NCI-H2029 (cell line): Measurements from ENCODE around the gene SYMPK.
"Not testable (repeated sequence)": the region's sequence is repeated elsewhere in the genome, so short reads cannot be mapped to it uniquely, and the experiment has no call there.

Experiments used
- DNase-seq: peaks from one replicate; lab custom pipeline; 2025; lab: John Stamatoyannopoulos, UW

SYMPK gene

DNA sequence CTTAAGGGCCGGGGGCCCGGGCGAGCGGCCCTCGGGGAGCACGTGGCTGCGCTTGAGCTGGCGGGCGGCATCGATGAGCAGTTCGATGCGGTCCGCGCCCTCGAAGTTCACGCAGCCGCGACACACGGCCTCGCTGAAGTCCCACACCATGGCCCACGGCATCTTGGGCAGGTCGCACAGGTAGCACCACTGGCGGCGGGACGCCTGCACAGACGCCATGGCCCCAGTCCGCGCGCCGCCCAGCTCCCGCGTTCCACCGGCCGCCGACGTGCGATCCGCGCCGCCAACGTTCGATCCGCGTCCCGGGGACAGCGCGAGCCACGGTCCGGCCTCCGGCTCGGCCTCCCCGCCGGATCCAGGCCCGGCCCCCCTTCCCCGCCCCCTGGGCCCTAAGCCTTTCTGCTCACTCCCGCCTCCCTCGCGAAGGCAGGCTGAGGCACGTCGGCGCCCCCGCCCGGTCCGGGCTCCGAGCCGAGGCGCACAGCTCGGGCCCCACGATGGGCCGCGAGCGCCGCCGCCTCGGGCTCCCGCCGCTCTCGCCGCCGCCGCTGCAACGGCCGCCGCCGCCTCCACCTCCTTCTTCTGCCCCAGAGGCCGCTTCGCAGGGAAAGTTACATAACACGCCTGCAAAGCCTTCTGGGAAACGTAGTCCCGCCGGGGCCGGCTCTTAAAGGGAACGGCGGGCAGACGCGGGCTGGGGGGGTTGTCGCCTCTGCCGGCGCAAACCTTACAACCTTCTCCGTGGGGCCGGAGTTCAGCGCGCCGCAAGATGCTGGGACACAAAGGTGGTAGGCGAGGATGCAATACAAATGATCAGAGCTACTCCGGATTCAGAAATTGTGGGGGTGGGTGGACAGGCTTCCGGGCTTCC lies 22.8 kb upstream of the SYMPK start, which contains the start of gene IRF2BP1:
Gene IRF2BP1 (minus strand): TSS at position 586 of the 871 bp plus-strand sequence. CDS start 367 bp downstream, at position 219.
- DNase-seq: peak; percentile 92

- no peak for DNase-seq
Measured at GRCh38 chr19:45884682-45885555, 22.0 kb upstream of the SYMPK start.

DNA sequence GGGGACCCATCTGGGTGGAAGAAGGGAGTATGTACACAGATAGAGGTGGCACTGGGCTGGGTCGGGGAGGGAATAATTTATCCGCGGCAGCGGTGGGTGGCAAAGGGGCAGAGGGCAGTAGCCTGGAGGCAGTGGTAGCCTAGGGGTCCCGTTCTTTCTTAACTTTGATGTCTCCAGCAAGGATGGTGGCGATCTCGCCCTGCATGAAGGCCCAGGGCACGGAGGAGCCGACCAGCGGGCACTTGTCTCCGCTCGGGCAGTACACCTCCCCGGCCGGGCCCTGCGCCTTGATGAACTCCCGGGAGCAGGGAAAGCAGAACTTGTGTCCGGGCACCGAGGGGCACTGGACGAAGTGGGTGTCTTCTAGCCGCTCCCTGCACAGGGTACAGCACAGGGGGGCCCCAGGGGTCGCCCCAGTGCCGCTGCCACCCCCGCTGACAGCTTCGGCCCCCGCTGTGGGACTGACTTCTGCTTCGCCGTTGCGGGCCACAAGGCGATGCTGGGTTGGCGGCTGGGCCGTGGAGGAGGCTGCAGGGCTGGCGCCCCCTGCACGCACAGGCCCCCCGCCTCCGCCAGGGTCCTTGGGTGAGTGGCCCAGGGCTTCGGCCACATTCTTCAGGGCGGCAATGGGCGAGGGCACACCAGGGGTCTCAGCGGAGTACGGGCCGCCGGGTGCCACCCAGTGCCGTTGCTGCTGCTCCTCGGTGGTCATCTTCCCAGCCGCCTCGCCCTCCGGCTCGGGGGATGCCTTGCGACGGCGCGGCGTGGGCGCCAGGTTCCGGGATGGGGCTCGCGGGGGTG lies 21.1 kb upstream of the SYMPK start:
- DNase-seq: no peak

GRCh38 chr19:45883586-45883880 lies 20.6 kb upstream of the SYMPK start:
- no peak for DNase-seq

DNA sequence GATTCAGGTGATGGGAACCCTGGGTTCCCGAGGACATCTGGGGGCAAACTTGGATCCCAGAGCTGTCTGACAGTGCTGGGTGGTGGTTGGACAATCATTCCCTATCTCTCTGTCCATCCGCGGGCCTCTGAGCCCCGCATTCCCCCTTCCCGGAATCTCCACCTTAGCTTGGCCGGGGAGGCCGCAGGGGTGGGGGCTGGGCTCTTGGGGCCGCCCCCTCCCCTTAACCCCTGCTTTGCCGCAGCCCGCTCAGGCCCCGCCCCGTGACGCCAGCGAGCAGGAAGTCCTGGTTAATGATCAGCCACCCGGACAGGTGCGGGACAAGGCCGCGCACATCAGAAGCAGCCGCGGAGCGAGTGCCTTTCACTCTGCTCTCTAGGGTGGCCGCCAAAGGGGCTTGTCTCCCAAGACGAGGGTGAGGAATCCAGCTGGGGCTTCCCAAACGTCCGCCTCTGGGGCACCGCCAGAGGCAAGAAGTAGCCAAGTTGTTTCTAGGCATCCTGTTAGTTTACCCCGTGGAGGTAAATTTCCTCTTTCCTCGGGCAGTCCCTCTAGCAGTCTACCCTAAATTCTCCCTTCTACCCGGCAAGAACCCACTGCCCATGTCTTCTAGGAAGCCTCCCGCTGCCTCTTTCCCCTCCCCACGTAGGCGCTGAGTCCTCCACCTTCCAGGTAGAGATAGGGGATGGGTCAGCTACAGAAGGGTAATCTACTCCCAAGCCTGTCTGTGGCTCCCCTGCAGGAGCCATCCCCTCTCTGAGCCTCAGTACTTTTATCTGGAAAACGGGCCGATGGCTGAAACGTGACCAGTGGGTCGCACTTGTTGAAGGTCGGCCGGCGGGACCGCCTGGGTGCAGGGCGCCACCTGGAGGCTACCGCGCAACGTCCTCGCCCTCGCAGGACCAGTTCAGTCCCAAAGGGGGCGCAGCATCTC lies 20.0 kb upstream of the SYMPK start:
- DNase-seq: peak; percentile 82

- DNase-seq: no peak
Measured at GRCh38 chr19:45881909-45882528, 19.1 kb upstream of the SYMPK start.

GRCh38 chr19:45881082-45881908 lies 18.3 kb upstream of the SYMPK start:
- DNase-seq: no peak

DNA sequence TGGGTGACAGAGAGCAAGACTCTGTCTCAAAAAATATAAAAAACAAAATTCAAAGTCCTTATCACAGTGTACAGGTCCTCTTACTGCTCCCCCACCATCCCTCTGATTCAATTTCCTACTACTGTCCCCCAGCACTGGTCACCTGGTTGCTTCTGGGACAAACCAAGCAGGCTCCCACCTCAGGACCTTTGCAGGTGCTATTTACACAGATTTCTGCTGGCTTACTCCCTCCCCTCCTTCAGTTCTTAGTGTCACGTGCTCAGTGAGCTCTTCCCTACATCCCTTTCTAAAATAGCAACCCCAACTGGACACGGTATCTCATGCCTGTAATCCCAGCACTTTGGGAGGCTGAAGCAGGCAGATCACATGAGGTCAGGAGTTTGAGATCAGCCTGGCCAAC lies 17.0 kb upstream of the SYMPK start:
- DNase-seq: no peak

DNA sequence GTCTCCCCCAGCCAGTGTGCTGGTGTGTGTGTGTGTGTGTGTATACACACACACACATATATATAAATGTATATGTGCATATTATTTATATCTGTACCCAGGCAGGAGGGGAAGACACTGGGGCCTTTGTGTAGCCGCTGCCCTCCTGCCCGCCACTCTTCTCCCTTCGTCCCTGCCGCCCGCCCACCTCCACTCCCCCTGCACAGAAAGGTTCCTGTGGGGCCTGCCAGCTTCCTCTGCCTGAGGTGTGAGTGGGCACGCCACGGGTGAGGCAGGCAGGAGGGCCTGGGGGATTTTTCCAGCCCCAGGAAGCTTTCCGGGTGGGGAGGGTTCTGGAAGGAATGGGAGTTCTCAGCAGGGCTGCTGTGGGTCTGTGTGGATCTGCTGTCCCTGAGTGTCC lies 16.1 kb upstream of the SYMPK start:
- DNase-seq: no peak

DNA sequence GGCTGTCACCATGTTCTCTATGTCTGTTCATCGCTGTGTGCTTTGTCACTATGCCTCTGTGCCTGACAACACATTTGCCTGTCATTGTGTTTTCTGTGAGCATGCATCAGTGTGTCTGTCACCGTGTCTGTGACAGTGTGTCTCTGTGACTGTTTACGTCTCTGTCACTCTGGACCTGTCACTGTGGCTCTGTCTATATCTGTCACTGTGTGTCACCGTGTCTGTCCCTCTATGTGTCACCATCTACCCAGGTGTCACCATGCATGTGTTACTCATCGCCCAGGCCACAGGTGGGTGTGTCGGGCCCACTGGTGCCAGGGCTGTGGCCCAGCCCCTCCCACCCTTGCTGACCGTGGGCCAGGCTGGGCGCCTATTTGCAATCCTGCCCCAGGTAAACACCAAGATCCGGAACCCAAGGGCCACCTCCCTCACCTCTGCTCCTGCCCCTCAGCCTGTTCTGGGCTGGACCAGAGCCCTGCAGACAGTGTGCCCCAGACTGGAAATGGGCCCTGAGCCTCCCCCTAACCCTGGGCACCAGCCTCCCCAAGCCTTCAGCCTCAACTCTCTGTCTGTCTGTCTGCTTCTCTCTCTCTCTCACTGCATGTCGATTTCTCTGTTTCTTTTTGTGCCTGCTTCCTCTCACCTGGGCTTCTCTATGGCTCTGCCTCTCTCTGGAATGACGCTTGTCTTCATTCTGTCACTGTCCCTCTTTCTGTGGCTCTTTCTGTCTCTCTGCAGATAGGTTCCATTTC lies 15.3 kb upstream of the SYMPK start:
- no peak for DNase-seq

DNA sequence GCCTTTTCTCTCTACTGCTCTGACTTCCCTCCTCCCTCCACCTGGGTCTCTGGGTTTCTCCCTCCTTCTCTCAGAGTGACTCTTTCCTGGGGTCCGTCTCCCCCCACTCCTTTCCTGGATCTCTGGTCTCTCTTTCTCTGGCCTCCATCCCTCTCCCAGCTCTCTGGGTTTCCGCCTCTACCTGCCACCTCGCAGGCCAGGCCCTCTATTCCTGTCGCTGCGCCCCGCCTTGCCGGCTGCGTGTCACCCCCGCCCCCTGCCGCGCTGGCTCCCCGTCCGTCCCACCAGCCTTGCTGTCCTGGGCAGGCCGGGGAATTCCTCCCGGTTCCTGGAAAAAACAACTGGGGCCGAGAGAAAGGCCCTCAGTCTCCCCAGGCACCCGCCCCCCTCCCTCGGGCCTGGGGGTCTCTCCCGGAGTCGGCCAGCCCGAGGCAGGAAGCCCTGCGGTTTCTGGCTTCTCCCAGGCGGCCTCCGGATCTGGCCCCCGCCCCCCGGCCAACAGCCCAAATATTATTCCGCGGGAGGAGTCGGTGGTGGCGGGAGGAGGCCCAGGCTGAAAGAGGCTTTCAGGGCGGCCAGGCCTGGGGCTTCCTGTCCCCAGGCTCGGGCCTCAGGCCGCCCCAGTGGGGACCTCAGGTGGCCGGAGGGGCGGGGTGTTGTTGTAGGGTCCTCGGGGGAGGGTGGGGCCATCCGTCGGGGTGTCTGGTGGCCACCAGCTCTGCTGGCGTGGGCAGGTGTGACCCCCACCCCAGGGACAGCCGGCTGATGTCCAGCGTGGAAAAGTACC lies 13.7 kb upstream of the SYMPK start:
- DNase-seq: no peak

GRCh38 chr19:45876161-45876410 lies 13.1 kb upstream of the SYMPK start:
- no peak for DNase-seq

GRCh38 chr19:45874620-45874966 lies 11.6 kb upstream of the SYMPK start:
- DNase-seq: no peak

DNA sequence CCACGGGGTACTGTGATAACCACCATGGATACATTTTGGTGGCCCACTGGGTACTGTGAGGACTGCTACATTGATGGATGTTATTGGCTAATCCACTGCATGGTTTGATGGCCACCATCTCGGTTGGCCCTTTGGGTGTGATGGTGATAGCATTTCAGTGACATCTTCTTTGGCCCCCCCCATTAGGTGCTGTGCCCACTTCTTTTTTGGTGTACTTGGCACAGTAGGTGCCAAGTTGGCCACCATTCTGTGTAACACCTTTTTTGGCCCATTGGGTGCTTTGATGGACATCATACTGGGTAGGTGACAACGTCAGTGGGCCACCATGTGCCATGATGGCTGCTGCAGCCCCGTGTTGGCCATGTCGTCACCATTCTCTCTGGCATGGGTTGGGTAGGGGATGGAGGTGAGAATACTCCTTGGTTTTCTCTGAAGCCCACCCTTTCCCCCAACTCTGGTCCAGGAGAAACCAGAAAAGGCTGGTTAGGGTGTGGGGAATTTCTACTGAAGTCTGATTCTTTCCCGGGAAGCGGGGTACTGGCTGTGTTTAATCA lies 10.3 kb upstream of the SYMPK start:
- DNase-seq: no peak

- DNase-seq: no peak
Measured at GRCh38 chr19:45872095-45872919, 9.4 kb upstream of the SYMPK start.

- no peak for DNase-seq
Measured at GRCh38 chr19:45870798-45871197, 7.9 kb upstream of the SYMPK start.

- DNase-seq: not testable (repeated sequence)
Measured at GRCh38 chr19:45867241-45867640, 4.3 kb upstream of the SYMPK start.
